Keratinocyte (primary cell): ENCODE data around the gene OAS3.

Experiments
- CTCF ChIP-seq, 3 experiments: IDR thresholded peaks in 1 of 3; conservative IDR thresholded peaks in 1 of 3; optimal IDR thresholded peaks in 1 of 3; 2 replicates in 2 of 3; 3 replicates in 1 of 3; pipeline versions ENCODE3 to v1.5.1; 2011; ENCODE audit warnings: low read length in 3 of 3, mild to moderate bottlenecking in 3 of 3, moderate library complexity in 2 of 3, control low read depth in 1 of 3, inconsistent platforms in 1 of 3; ENCODE audit not compliant: insufficient read depth in 2 of 3; ENCODE audit errors: extremely low read depth in 1 of 3
- EZH2 ChIP-seq: IDR thresholded peaks from one replicate; pipeline ENCODE4 v1.6.1; 2012; ENCODE audit warnings: inconsistent platforms, mild to moderate bottlenecking, low read length, moderate library complexity

DNA sequence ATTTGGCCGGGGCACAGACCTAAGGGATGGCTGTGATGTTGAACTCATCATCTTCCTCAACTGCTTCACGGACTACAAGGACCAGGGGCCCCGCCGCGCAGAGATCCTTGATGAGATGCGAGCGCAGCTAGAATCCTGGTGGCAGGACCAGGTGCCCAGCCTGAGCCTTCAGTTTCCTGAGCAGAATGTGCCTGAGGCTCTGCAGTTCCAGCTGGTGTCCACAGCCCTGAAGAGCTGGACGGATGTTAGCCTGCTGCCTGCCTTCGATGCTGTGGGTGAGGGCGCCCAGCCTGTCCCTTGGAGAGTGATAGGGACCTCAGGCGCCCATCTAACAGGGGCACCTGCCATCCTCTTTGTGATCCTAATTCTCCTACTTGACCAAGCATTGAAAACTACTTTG, 12.4 kb downstream of the OAS3 start:
- TF ChIP-seq CTCF (optimal IDR thresholded peaks at IDR 0.05 in 1 of 3, IDR thresholded peaks at IDR 0.05 in 1 of 3, conservative IDR thresholded peaks at IDR 0.05 in 1 of 3; ENCODE audit: extremely low read depth in 1 of 3, insufficient read depth in 2 of 3, low read length in 3 of 3): no peak
- no peak for TF ChIP-seq EZH2
